Thoracic aorta endothelial cell (primary cell): ENCODE measurements around the gene ARV1. TPM values are rescaled to one million over a fixed set of nuclear protein-coding genes. Genes with fewer than 3 reads are reported as not detected.

Source experiments
- total RNA-seq: library from RNA; depleted of rRNA; stranded (reverse); fragments of >200 nt; gene quantifications from 2 replicates; pipeline ENCODE4 v1.2.3, GENCODE V29; 2012

Gene ARV1
- 17.8 and 20.1 TPM in 2 replicates for total RNA-seq

DNA sequence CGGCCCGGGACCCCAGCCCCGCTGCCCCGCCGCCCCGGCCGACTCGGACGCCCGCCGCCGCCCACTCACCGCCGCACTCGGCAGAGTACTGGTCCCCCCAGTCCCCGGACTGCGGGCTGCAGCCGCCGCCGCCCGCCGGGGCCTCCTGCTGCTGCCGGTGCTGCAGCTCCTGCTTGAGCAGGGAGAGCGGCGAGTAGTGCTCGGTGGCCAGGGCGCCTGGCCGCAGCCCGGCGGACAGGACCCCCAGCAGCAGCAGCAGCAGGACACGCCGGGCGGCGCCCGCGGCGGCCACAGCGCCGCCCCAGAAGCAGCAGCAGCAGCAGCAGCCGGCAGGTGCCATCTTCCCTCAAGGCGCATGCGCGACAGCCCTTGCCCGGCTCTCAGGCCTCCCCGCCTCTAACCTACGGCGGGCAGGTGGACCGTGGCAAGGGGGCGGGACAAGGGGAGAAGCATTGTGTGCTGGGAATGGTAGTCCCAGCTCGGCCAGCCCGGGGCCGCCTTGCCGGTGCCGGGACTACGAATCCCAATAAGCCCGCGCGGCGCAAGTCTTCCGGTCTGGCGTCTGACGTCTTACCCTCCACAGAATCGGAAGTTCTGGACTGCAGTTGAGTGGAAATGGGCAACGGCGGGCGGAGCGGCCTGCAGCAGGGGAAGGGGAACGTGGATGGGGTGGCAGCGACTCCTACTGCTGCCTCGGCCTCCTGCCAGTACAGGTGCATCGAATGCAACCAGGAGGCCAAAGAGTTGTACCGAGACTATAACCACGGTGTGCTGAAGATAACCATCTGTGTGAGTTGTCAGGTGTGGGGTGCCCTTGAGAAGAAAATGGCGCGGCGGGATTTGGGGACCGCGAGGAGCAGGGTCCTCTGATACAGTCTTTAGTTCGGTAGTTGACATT is at the start of gene ARV1, which contains the start of gene TTC13:
Gene ARV1 (plus strand): TSS at position 604 of the 898 bp plus-strand sequence. CDS start 12 bp downstream, at position 616.
Gene TTC13 (minus strand): TSS at position 371 of the 898 bp plus-strand sequence. CDS start 31 bp downstream, at position 340.

DNA sequence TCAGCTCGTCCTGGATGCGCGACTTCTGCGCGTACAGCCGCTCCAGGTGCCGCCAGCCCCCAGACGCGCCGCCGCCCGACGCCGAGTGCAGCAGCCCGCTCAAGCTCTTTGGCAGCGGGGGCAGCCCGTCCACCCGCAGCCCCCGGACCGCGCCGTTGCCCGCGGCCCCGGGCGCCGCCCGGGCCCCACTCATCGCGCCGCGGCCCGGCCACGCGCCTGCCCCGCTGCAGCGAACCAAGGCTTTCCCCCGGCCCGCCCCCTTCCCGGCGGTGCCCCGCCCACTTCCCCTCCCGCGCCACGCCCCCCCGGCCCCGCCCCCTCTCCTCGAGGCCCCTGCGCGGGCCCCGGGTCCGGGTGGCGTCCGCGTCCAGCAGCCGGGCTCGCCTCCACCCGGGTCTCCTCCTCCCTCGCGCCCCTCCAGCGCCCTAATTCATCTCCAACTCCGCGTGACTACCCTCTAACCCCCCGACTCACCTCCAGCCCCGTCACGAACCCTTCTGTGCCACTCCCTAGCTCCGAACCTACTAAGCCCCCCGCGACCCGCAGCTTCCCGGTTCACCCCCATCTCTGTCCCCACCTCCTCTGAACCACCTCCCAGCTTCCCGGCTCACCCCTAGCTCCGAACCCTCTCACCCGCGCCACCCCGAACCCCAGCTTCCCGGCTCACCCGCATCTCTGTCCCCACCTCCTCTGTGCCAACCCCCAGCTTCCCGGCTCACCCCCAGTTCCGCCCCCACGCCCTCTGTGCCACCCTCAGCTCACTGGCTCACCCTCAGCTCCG is 61.3 kb downstream of the ARV1 start, which contains the start of gene FAM89A:
Gene FAM89A (minus strand): TSS at position 236 of the 781 bp plus-strand sequence. CDS start 43 bp downstream, at position 193.

Other genes starting within 250 kb of the ARV1 start
- gene CAPN9, start 231.7 kb upstream of the ARV1 start, total RNA-seq: under 0.01 TPM in 1 of 2 replicates, not detected in the other
- 26.9 and 27.2 TPM in 2 replicates for gene C1orf198, start 110.6 kb upstream of the ARV1 start, total RNA-seq
- 23.5 and 33.6 TPM in 2 replicates for gene TTC13, start 233 bp upstream of the ARV1 start, total RNA-seq
- gene FAM89A, start 61.2 kb downstream of the ARV1 start, total RNA-seq: 12.1 and 16.4 TPM in 2 replicates
- not detected in 2 replicates for gene TRIM67, start 183.0 kb downstream of the ARV1 start, total RNA-seq